GM23248 (cell line): ENCODE measurements around the gene GRIP2.

Experiments
- EZH2 ChIP-seq: fragments of 200-600 bp; sonication (generic); IDR thresholded peaks from 2 replicates; pipeline ENCODE4 v1.6.1; 2018; ENCODE audit warnings: antibody characterized with exemption, mild to moderate bottlenecking; ENCODE audit not compliant: insufficient read depth, poor library complexity, severe bottlenecking
- EZH2phosphoT487 ChIP-seq: fragments of 200-600 bp; sonication (generic); IDR thresholded peaks from 2 replicates; pipeline ENCODE4 v1.6.1; 2018; ENCODE audit warnings: antibody characterized with exemption, moderate library complexity, mild to moderate bottlenecking, low read depth; ENCODE audit not compliant: insufficient read depth

- TF ChIP-seq EZH2 (no peak), EZH2phosphoT487 (no peak)
Measured at GRCh38 chr3:14517601-14518431, 22.3 kb downstream of the GRIP2 start.
